ENCODE measurements around the gene MEF2D. TPM values are rescaled to one million over a fixed set of nuclear protein-coding genes. Genes with fewer than 3 reads are reported as not detected.

Gene MEF2D
- total RNA-seq, 1 donor from 2014 or later: 56.6 TPM

DNA sequence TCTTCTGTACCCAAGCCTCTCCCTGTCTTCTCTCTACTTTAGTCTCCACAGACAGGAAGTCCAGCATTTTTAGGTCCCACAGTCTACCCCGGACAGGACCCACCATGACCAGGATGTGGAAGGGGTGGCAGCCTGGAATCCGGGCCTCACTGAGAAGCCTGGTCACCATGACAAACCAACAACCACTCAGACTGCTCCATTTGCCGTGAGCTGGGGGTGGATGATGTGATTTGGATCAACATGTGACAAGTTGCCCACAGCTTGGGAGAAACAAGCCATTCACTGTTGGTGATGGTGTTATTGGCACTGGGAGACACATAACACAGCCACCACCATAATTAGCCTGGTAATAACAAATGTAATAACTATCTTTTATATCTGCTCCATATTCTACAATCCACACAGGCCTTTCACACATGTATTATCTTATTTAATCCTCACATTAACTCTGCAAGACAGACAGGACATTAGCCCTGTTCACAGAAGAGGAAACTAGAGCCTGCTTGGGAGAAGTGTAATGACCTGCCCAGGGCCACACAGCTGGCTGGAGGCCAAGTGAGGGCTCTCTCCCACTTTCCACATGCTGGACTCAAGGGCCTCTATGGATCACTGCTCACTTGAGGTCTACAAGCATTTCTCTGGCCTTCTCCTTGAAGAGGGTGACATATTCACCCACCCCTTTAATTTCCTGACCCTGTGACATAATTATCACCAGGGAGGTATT lies 22.9 kb downstream of the MEF2D start:
- H3K36me3 Mint-ChIP-seq (ENCODE audit: low read depth, unreplicated experiment): peaks cover 58% of the 10 kb centered on the region
- Histone ChIP-seq H3K36me3 (ENCODE audit: insufficient read depth, low read length) (peaks cover 59% of the 10 kb centered on the region), H3K79me2 (ENCODE audit: insufficient read depth, low read length) (peaks cover 27% of the 10 kb centered on the region), H3K9me3 (ENCODE audit: insufficient read depth, low read depth, low read length) (no peaks in the 10 kb centered on the region), H3K27ac (ENCODE audit: low read depth, low read length) (peak overlapping the region; percentile 54), H3K4me1 (ENCODE audit: insufficient read depth, low read length) (peaks cover 14% of the 10 kb centered on the region), H3K4me3 (ENCODE audit: insufficient read depth, low read depth, low read length) (no peak overlapping the region), H3K4me2 (ENCODE audit: low read length) (peak overlapping the region; percentile 9), H3K9ac (ENCODE audit: low read length) (peak overlapping the region; percentile 43), H3K27me3 (ENCODE audit: insufficient read depth, low read length) (no peaks in the 10 kb centered on the region), H4K20me1 (ENCODE audit: insufficient read depth, low read length) (peaks cover 91% of the 10 kb centered on the region), H2AFZ (ENCODE audit: low read depth, low read length) (no peak overlapping the region)
- DNase-seq (ENCODE audit: low read depth) (no peak), FAIRE-seq (no peak)
- H3K27me3 Mint-ChIP-seq (ENCODE audit: low read depth, unreplicated experiment): no peaks in the 10 kb centered on the region
- H3K9me3 Mint-ChIP-seq (ENCODE audit: unreplicated experiment): no peaks in the 10 kb centered on the region
- H3K4me1 Mint-ChIP-seq (ENCODE audit: low read depth, unreplicated experiment): peaks cover 36% of the 10 kb centered on the region
- no peak overlapping the region for H3K4me3 Mint-ChIP-seq (ENCODE audit: unreplicated experiment)
- TF ChIP-seq, protein P1, sequence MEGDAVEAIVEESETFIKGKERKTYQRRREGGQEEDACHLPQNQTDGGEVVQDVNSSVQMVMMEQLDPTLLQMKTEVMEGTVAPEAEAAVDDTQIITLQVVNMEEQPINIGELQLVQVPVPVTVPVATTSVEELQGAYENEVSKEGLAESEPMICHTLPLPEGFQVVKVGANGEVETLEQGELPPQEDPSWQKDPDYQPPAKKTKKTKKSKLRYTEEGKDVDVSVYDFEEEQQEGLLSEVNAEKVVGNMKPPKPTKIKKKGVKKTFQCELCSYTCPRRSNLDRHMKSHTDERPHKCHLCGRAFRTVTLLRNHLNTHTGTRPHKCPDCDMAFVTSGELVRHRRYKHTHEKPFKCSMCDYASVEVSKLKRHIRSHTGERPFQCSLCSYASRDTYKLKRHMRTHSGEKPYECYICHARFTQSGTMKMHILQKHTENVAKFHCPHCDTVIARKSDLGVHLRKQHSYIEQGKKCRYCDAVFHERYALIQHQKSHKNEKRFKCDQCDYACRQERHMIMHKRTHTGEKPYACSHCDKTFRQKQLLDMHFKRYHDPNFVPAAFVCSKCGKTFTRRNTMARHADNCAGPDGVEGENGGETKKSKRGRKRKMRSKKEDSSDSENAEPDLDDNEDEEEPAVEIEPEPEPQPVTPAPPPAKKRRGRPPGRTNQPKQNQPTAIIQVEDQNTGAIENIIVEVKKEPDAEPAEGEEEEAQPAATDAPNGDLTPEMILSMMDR (IDR thresholded peaks at IDR 0.05; ENCODE audit: insufficient read depth, low read depth, low read length): no peak
- no peak for TF ChIP-seq EZH2 (IDR thresholded peaks at IDR 0.05; ENCODE audit: insufficient read depth, low read length)
- H3K27ac Mint-ChIP-seq (ENCODE audit: unreplicated experiment): peak overlapping the region; percentile 88

DNA sequence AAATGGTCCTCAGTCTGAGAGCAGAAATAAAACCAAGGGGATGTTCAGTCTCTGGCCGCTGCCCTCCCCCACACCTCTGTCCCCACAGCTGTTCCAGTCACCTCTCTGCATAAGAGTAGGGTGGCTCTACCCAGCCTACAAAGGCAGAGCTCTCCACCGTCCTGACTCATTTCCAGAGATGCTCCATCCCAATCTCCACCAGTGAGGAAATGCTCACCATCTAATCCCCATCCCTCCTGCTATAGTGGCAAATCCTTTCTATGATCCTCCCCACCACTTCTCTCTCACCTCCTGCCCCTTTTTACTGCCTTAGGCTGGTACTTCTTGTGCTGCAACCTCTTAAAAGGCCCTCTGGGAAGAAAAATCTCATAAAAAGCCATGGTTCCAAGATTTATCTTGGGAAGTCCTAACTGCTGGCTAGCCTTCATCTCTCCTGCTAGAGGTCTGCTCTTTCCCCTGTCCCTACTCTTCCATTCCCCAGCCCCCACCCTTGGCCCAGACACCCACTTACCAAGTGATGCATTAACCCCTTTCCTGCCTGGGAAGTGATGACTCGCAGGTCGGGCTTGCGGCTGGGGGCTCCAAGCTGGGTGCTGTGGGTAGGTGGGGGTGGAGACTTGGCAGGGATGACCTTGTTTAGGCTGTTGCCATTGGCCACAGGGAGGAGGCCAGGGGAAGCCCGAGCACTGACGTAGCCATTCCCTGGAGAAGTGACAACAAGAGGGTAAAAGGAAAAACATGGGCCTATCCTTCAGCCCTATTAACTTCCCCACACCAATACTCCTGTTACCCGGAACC lies 23.9 kb downstream of the MEF2D start:
- Histone ChIP-seq H4K20me1 (ENCODE audit: insufficient read depth, low read length) (peaks cover 89% of the 10 kb centered on the region), H3K27ac (ENCODE audit: low read depth, low read length) (peak overlapping the region; percentile 54), H3K36me3 (ENCODE audit: insufficient read depth, low read length) (peaks cover 53% of the 10 kb centered on the region), H3K9me3 (ENCODE audit: insufficient read depth, low read depth, low read length) (no peaks in the 10 kb centered on the region), H3K4me2 (ENCODE audit: low read length) (peak overlapping the region; percentile 9), H3K4me1 (ENCODE audit: insufficient read depth, low read length) (peaks cover 14% of the 10 kb centered on the region), H2AFZ (ENCODE audit: low read depth, low read length) (no peak overlapping the region), H3K4me3 (ENCODE audit: insufficient read depth, low read depth, low read length) (no peak overlapping the region), H3K9ac (ENCODE audit: low read length) (peak overlapping the region; percentile 43), H3K27me3 (ENCODE audit: insufficient read depth, low read length) (no peaks in the 10 kb centered on the region), H3K79me2 (ENCODE audit: insufficient read depth, low read length) (peaks cover 24% of the 10 kb centered on the region)
- peak overlapping the region; percentile 88 for H3K27ac Mint-ChIP-seq (ENCODE audit: unreplicated experiment)
- peaks cover 36% of the 10 kb centered on the region for H3K4me1 Mint-ChIP-seq (ENCODE audit: low read depth, unreplicated experiment)
- peaks cover 54% of the 10 kb centered on the region for H3K36me3 Mint-ChIP-seq (ENCODE audit: low read depth, unreplicated experiment)
- FAIRE-seq: no peak
- TF ChIP-seq, protein P1 (IDR thresholded peaks at IDR 0.05; ENCODE audit: insufficient read depth, low read depth, low read length): no peak
- TF ChIP-seq EZH2 (IDR thresholded peaks at IDR 0.05; ENCODE audit: insufficient read depth, low read length): no peak
- DNase-seq (ENCODE audit: low read depth): peak; percentile 75
- no peaks in the 10 kb centered on the region for H3K27me3 Mint-ChIP-seq (ENCODE audit: low read depth, unreplicated experiment)
- no peaks in the 10 kb centered on the region for H3K9me3 Mint-ChIP-seq (ENCODE audit: unreplicated experiment)
- H3K4me3 Mint-ChIP-seq (ENCODE audit: unreplicated experiment): peak overlapping the region; percentile 77
